LNCaP clone FGC (cell line): Measurements from ENCODE around the gene RNF149.
A peak's percentile ranks its signal among the peaks of the same experiment; 100 is the strongest.

Experiments
- DNase-seq: peaks from one replicate; pipeline ENCODE4 v3.0.0-alpha.2; 2011; ENCODE audit warnings: low read depth
- H3K4me3 ChIP-seq: 2 replicates; pipeline ENCODE4 v1.5.1; 2011; ENCODE audit warnings: mild to moderate bottlenecking, low read depth, low read length, control low read depth
- CTCF ChIP-seq: IDR thresholded peaks from 2 replicates; pipeline ENCODE4 v1.5.1; 2012; ENCODE audit warnings: mild to moderate bottlenecking; ENCODE audit not compliant: control insufficient read depth, insufficient read depth; ENCODE audit errors: extremely low read depth

RNF149 gene

GRCh38 chr2:101286684-101287083 is 21.8 kb downstream of the RNF149 start:
- H3K4me3 ChIP-seq = no peak overlapping the region
- no peak for DNase-seq
- no peak for TF ChIP-seq CTCF

- no peak for TF ChIP-seq CTCF
- no peak overlapping the region for H3K4me3 ChIP-seq
- no peak for DNase-seq
Measured at GRCh38 chr2:101282980-101283379, 25.5 kb downstream of the RNF149 start.

DNA sequence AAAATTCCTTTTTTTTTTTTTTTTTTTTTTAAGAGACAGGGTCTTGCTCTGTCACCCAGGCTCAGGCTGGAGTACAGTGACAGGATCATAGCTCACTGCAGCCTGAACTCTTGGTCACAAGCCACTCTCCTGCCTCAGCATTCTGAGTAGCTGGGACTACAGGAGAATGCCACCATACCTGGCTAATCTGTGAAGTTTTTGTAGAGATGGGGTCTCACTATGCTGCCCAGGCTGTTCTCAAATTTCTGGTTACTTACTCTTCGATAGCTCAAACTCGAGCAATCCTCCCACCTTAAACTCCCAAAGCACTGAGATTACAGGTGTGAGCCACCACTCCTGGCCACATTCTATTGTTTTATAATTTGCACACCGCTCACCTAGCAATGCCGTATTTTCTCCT is 27.0 kb downstream of the RNF149 start:
- H3K4me3 ChIP-seq = no peak overlapping the region
- DNase-seq = no peak
- TF ChIP-seq CTCF = no peak

GRCh38 chr2:101278925-101279324 is 29.6 kb downstream of the RNF149 start:
- no peak for TF ChIP-seq CTCF
- H3K4me3 ChIP-seq = no peak overlapping the region
- DNase-seq = no peak

- H3K4me3 ChIP-seq = no peak overlapping the region
- DNase-seq = peak; percentile 82
- TF ChIP-seq CTCF = peak; percentile 64
Measured at GRCh38 chr2:101277111-101277510, 31.4 kb downstream of the RNF149 start.

DNA sequence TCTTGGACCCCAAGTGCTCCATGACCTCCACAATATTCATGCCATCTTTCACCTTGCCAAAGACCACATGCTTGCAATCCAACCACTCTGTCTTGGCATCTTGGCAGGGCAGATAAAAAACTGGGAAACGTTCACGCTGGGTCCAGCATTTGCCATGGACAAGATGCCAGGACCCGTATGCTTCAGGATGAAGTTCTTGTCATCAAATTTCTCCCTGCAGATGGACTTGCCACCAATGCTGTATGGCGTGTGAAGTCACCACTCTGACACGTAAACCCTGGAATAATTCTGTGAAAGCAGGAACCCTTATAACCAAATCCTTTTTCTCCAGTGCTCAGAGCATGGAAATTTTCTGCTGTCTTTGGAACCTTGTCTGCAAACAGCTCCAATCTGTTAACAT is 34.4 kb downstream of the RNF149 start:
- no peak overlapping the region for H3K4me3 ChIP-seq
- TF ChIP-seq CTCF = no peak
- DNase-seq = no peak

- no peak overlapping the region for H3K4me3 ChIP-seq
- no peak for DNase-seq
- no peak for TF ChIP-seq CTCF
Measured at GRCh38 chr2:101273056-101273455, 35.4 kb downstream of the RNF149 start.
